Ovary (tissue), 9 donors: ENCODE data around the gene GAS2L1. TPM values are rescaled to one million over a fixed set of nuclear protein-coding genes. Genes with fewer than 3 reads are reported as not detected.

Experiments used
- DNase-seq, 5 donors: peaks; one replicate each; pipeline ENCODE4 v3.0.0-alpha.2; 2019 to 2020
- H3K27ac ChIP-seq, 2 donors: fragments of 200-600 bp; one replicate each; pipeline versions ENCODE4 v1.5.1 to v1.8.0; 2019 to 2022
- H3K27me3 ChIP-seq: fragments of 200-600 bp; one replicate; pipeline ENCODE4 v1.8.0; 2022
- H3K36me3 ChIP-seq: fragments of 200-600 bp; sonication (generic); one replicate; pipeline ENCODE4 v1.5.1; 2019
- H3K4me1 ChIP-seq: one replicate; pipeline ENCODE4 v1.8.1; 2013; ENCODE audit warnings: mild to moderate bottlenecking, moderate library complexity; ENCODE audit not compliant: insufficient read depth
- H3K4me3 ChIP-seq: fragments of 200-600 bp; sonication (generic); one replicate; pipeline ENCODE4 v1.5.1; 2017
- H3K9me3 ChIP-seq, 2 donors: fragments of 200-600 bp in 1 of 2; sonication (generic) in 1 of 2; one replicate each; pipeline versions ENCODE4 v1.5.1 to v1.8.1; 2013 to 2019; ENCODE audit warnings: mild to moderate bottlenecking in 1 of 2, moderate library complexity in 1 of 2
- EP300 ChIP-seq: sonication (generic); formaldehyde crosslinking; IDR thresholded peaks from one replicate; pipeline ENCODE4 v1.6.1; 2017; ENCODE audit warnings: antibody characterized with exemption
- POLR2A ChIP-seq: fragments of 450-650 bp; IDR thresholded peaks from one replicate; pipeline ENCODE4 v1.6.1; 2017; ENCODE audit warnings: antibody characterized with exemption, mild to moderate bottlenecking, moderate library complexity
- WGBS, 3 donors: extraction: QIAGEN DNeasy Blood & Tissue Kit in 1 of 3; methylation state at CpG; one replicate each; pipeline versions ENCODE4 v1.1.5 to v1.1.7; 2013 to 2017; 5-methylcytosine and 5-hydroxymethylcytosine counted together
- intact Hi-C, 4 donors: fragments of 100-400 bp; cut with DNase I; formaldehyde crosslinking; loops; one replicate each; pipeline versions ENCODE4 v1.11.0 to v1.15.1; 2022 to 2023
- polyA plus RNA-seq, 2 donors: library from polyadenylated mRNA; stranded (reverse); fragments of 200-250 nt in 1 of 2; fragments of 350-450 nt in 1 of 2; fragmentation: Illumina TruSeq in 1 of 2; extraction: RNeasy Lipid Tissue Mini Kit (QIAGEN cat#74804) in 1 of 2; gene quantifications; one replicate each; pipeline ENCODE4 v1.2.3, GENCODE V29; 2013 to 2014
- total RNA-seq, 7 donors: library from RNA; depleted of rRNA in 2 of 7; stranded (reverse); fragments of >200 nt in 2 of 7; fragmentation: NEBNext Ultra II Directional in 3 of 7; extraction: Animal tissue kit (Norgen Biotek cat#: 25700) in 3 of 7; gene quantifications; one replicate each; pipeline versions ENCODE4 v1.1.0 to v1.2.4, GENCODE V29; 2016 to 2023
- TF ChIP-seq, protein P1 (sequence below), 3 donors: fragments of 450-650 bp in 2 of 3; fragments of 200-600 bp in 1 of 3; IDR thresholded peaks; one replicate each; pipeline versions ENCODE4 v1.5.1 to v1.8.0; 2016 to 2022; ENCODE audit warnings: antibody characterized with exemption in 3 of 3, mild to moderate bottlenecking in 1 of 3
- donor health status: DM: no; HTN: no; CAD: no; lungs with moderate emphysema.
- donor health status: DM: no; HTN: no; CAD: no.
- donor health status: Bipolar disorder and iron deficiency.
- donor health status: DM: yes; HTN: yes; CAD: no.
- donor health status: DM: no; HTN: no; CAD: no.
- donor health status: DM: yes; HTN: yes; CAD: no.

The GAS2L1 gene
- total and polyA plus RNA-seq, 9 donors: 2.1 to 21.0 (median 9.8) TPM

DNA sequence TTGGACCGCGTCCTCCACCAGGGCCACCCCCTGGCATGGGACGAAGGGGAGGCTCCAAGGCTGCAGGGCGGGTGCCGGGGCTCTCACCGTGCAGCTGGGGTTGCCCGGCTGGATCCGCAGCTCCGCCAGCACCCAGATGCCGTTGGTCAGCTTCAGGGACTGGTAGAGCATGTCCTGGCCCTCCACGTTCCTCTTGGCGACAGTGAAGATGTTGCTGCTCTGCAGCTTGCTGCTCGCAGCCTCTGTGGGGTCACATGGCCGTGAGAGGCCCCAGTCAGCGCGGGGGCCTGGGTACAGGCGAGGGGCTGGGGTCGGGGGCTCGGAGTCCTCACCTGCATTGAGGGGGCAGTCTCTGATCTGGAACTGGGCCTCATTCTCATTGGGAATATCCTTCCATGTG is 23.8 kb downstream of the GAS2L1 start:
- H3K36me3 ChIP-seq: no peaks in the 10 kb centered on the region
- H3K4me3 ChIP-seq: no peak overlapping the region
- no peaks in the 10 kb centered on the region for H3K9me3 ChIP-seq
- 78 to 82% (median 80%) methylated on average over 17 to 19 of the region's 19 CpGs for WGBS, 3 donors
- H3K27ac ChIP-seq: peak overlapping the region in 1 of 2 donors; percentile 27
- no peaks in the 10 kb centered on the region for H3K4me1 ChIP-seq
- TF ChIP-seq, protein P1, sequence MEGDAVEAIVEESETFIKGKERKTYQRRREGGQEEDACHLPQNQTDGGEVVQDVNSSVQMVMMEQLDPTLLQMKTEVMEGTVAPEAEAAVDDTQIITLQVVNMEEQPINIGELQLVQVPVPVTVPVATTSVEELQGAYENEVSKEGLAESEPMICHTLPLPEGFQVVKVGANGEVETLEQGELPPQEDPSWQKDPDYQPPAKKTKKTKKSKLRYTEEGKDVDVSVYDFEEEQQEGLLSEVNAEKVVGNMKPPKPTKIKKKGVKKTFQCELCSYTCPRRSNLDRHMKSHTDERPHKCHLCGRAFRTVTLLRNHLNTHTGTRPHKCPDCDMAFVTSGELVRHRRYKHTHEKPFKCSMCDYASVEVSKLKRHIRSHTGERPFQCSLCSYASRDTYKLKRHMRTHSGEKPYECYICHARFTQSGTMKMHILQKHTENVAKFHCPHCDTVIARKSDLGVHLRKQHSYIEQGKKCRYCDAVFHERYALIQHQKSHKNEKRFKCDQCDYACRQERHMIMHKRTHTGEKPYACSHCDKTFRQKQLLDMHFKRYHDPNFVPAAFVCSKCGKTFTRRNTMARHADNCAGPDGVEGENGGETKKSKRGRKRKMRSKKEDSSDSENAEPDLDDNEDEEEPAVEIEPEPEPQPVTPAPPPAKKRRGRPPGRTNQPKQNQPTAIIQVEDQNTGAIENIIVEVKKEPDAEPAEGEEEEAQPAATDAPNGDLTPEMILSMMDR (IDR thresholded peaks at IDR 0.05): no peak
- TF ChIP-seq EP300: no peak
- H3K27me3 ChIP-seq: no peaks in the 10 kb centered on the region
- intact Hi-C loops: no loop called here
- DNase-seq: no peak

DNA sequence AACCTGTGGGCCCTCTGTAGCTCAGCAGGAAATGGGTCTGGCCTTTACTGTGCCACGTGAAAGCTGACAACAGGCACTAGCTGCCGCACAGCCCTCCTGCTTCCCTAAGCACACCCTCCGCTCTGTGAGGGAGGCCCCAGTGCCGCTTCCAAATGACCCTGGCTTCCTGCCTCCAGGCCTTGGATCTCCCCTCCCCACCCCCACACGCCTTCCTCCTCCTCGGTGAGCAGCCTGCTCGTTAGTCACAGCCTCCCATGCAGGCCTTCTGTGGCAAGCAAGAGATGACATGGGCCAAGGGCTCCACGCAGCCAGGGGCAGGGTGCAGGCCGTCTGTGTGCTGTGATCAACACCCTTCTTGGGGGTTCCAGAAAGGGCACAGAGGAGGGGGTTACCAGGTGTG is 24.3 kb downstream of the GAS2L1 start:
- peak; percentile 83 to 88 (median 84) for DNase-seq
- TF ChIP-seq POLR2A (no peak), EP300 (no peak)
- TF ChIP-seq, protein P1 (IDR thresholded peaks at IDR 0.05): no peak
- Histone ChIP-seq H3K4me1 (no peaks in the 10 kb centered on the region), H3K9me3 (no peaks in the 10 kb centered on the region), H3K27me3 (no peaks in the 10 kb centered on the region), H3K36me3 (no peaks in the 10 kb centered on the region), H3K27ac (peak overlapping the region in 1 of 2 donors; percentile 27), H3K4me3 (no peak overlapping the region)
- 13 to 17% (median 14%) methylated on average over 9 of the region's 9 CpGs for WGBS, 3 donors
- intact Hi-C loops: no loop called here

DNA sequence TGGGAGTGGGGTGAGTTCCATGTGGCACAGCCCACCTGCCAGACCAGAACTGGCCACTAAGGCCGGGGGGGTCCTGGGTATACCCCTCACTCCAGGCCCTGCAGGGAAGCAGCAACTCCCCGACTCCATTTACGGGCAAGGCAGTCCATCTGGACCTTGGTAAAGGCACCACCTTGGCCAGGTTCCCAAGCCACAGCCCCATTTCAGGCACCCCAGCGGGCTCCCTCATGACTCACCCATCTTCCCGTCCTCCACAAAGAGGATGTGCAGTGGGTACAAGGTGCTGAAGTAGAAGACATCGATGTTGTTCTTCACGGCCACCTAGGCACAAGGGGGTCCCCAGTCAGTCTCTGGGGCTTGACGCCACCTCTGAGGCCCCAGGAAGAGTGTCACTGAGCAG is 24.8 kb downstream of the GAS2L1 start:
- no peak overlapping the region for H3K4me3 ChIP-seq
- H3K27me3 ChIP-seq: no peaks in the 10 kb centered on the region
- no peak overlapping the region for H3K27ac ChIP-seq
- 84 to 90% (median 88%) methylated on average over 8 of the region's 8 CpGs for WGBS, 3 donors
- DNase-seq: no peak
- TF ChIP-seq POLR2A (no peak), EP300 (no peak)
- TF ChIP-seq, protein P1 (IDR thresholded peaks at IDR 0.05): no peak
- H3K9me3 ChIP-seq: no peaks in the 10 kb centered on the region
- no peaks in the 10 kb centered on the region for H3K36me3 ChIP-seq
- H3K4me1 ChIP-seq: no peaks in the 10 kb centered on the region
- intact Hi-C loops: no loop called here

DNA sequence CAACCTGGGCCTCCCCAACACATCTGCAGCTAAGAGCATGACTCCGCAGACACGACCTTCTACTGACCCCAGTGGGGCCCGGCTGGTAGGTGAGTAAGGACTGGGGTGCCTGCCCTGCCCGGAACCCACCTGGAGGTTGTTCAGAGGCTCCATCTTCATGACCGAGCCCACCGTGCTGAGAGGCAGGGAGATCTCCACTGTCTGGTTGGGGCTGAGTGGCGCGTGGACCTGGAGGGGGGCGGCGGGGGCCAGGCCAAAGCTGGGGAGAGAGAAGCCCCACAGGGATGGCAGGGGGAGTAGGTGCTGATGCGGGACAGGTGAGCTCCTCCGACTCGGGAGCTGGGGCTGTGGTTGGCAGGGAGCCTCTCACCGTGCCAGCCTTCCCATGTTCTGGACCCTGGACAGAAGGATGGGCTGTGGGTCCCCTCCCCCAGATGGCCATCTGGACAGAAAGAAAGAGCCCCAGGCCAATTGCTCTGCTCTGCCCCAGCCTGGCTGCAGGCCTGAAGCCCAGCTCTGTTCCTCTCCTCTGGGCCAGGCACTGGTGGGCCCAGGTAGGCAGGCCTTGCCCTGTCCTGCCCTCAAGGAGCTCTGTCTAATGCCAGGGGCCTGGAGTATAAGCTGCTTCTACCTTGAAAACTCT is 25.3 kb downstream of the GAS2L1 start:
- intact Hi-C loops: no loop called here
- Histone ChIP-seq H3K4me1 (no peaks in the 10 kb centered on the region), H3K9me3 (no peaks in the 10 kb centered on the region), H3K27me3 (no peaks in the 10 kb centered on the region), H3K4me3 (no peak overlapping the region), H3K27ac (no peak overlapping the region), H3K36me3 (no peaks in the 10 kb centered on the region)
- TF ChIP-seq EP300: no peak
- TF ChIP-seq POLR2A: no peak
- TF ChIP-seq, protein P1 (IDR thresholded peaks at IDR 0.05): no peak
- DNase-seq: no peak
- 75 to 84% (median 76%) methylated on average over 14 of the region's 14 CpGs for WGBS, 3 donors
